ENCODE results near the gene MIPOL1. TPM values are rescaled to one million over a fixed set of nuclear protein-coding genes. Genes with fewer than 3 reads are reported as not detected.

Gene MIPOL1
- total RNA-seq, 1 experiment from 2014 or later: 18.7 TPM

- intact Hi-C loops (cut with micrococcal nuclease; ENCODE audit: unreplicated experiment): no loop called here
- POLR2A ChIA-PET: no interaction called here
These were observed 76.9 kb downstream of the MIPOL1 start for GRCh38 chr14:37274652-37275051.

GRCh38 chr14:37275963-37276362 is 78.2 kb downstream of the MIPOL1 start:
- Mint-ChIP-seq H3K27me3 (ENCODE audit: insufficient read depth, unreplicated experiment) (no peaks in the 10 kb centered on the region), H3K27ac (ENCODE audit: unreplicated experiment) (no peak overlapping the region), H3K9me3 (ENCODE audit: unreplicated experiment) (no peaks in the 10 kb centered on the region), H3K4me3 (ENCODE audit: unreplicated experiment) (no peak overlapping the region), H3K4me1 (ENCODE audit: low read depth, unreplicated experiment) (peaks cover 7% of the 10 kb centered on the region), H3K36me3 (ENCODE audit: insufficient read depth, unreplicated experiment) (no peaks in the 10 kb centered on the region)
- Histone ChIP-seq H3K27me3 (replicated peaks; ENCODE audit: control insufficient read depth, insufficient read depth, low read length) (no peaks in the 10 kb centered on the region), H3K9me3 (no peaks in the 10 kb centered on the region), H3K4me1 (0 out of 2 replicates have a peak, but pooled peaks cover 3% of the 10 kb centered on the region), H3K4me3 (ENCODE audit: low read depth, low read length) (no peak overlapping the region), H3K36me3 (ENCODE audit: control insufficient read depth, insufficient read depth, low read length) (no peaks in the 10 kb centered on the region)
- no peak for DNase-seq
- BruUV-seq (replicated peaks): no TSS peak
- TF ChIP-seq CTCF (IDR thresholded peaks at IDR 0.05; ENCODE audit: insufficient read depth in 1 of 2, low read depth in 1 of 2, low read length in 1 of 2, severe bottlenecking in 1 of 2, unreplicated experiment in 1 of 2): no peak
- ChIA-PET POLR2A (no interaction called here), CTCF (no interaction called here)
- intact Hi-C loops (cut with micrococcal nuclease; ENCODE audit: unreplicated experiment): no loop called here

More at GRCh38 chr14:37274652-37275051, 76.9 kb downstream of the MIPOL1 start:
- H3K9me3 ChIP-seq: no peaks in the 10 kb centered on the region
- no peak for DNase-seq
- Mint-ChIP-seq H3K4me3 (ENCODE audit: unreplicated experiment) (no peak overlapping the region), H3K27ac (ENCODE audit: unreplicated experiment) (no peak overlapping the region), H3K9me3 (ENCODE audit: unreplicated experiment) (no peaks in the 10 kb centered on the region), H3K36me3 (ENCODE audit: insufficient read depth, unreplicated experiment) (no peaks in the 10 kb centered on the region), H3K4me1 (ENCODE audit: low read depth, unreplicated experiment) (peaks cover 7% of the 10 kb centered on the region), H3K27me3 (ENCODE audit: insufficient read depth, unreplicated experiment) (no peaks in the 10 kb centered on the region)
- no peak overlapping the region for H3K4me3 ChIP-seq (ENCODE audit: low read depth, low read length)
- BruUV-seq (replicated peaks): no TSS peak
- H3K4me1 ChIP-seq: 0 out of 2 replicates have a peak, but pooled peaks cover 3% of the 10 kb centered on the region
- no peaks in the 10 kb centered on the region for H3K27me3 ChIP-seq (replicated peaks; ENCODE audit: control insufficient read depth, insufficient read depth, low read length)
- H3K36me3 ChIP-seq (ENCODE audit: control insufficient read depth, insufficient read depth, low read length): no peaks in the 10 kb centered on the region
- CTCF ChIA-PET: no interaction called here
- TF ChIP-seq CTCF (IDR thresholded peaks at IDR 0.05; ENCODE audit: insufficient read depth in 1 of 2, low read depth in 1 of 2, low read length in 1 of 2, severe bottlenecking in 1 of 2, unreplicated experiment in 1 of 2): no peak

- H3K4me3 Mint-ChIP-seq (ENCODE audit: unreplicated experiment): no peak overlapping the region
- TF ChIP-seq CTCF (IDR thresholded peaks at IDR 0.05; ENCODE audit: insufficient read depth in 1 of 2, low read depth in 1 of 2, low read length in 1 of 2, severe bottlenecking in 1 of 2, unreplicated experiment in 1 of 2): no peak
- H3K36me3 Mint-ChIP-seq (ENCODE audit: insufficient read depth, unreplicated experiment): no peaks in the 10 kb centered on the region
- no peaks in the 10 kb centered on the region for H3K27me3 Mint-ChIP-seq (ENCODE audit: insufficient read depth, unreplicated experiment)
- H3K4me1 Mint-ChIP-seq (ENCODE audit: low read depth, unreplicated experiment): peaks cover 7% of the 10 kb centered on the region
- H3K27me3 ChIP-seq (replicated peaks; ENCODE audit: control insufficient read depth, insufficient read depth, low read length): no peaks in the 10 kb centered on the region
- no TSS peak for BruUV-seq (replicated peaks)
- ChIA-PET POLR2A (no interaction called here), CTCF (no interaction called here)
- no peaks in the 10 kb centered on the region for H3K9me3 ChIP-seq
- DNase-seq: no peak
- H3K36me3 ChIP-seq (ENCODE audit: control insufficient read depth, insufficient read depth, low read length): no peaks in the 10 kb centered on the region
- intact Hi-C loops (cut with micrococcal nuclease; ENCODE audit: unreplicated experiment): no loop called here
- H3K4me3 ChIP-seq (ENCODE audit: low read depth, low read length): no peak overlapping the region
- no peaks in the 10 kb centered on the region for H3K9me3 Mint-ChIP-seq (ENCODE audit: unreplicated experiment)
- H3K4me1 ChIP-seq: 0 out of 2 replicates have a peak, but pooled peaks cover 3% of the 10 kb centered on the region
- no peak overlapping the region for H3K27ac Mint-ChIP-seq (ENCODE audit: unreplicated experiment)
These were observed 81.2 kb downstream of the MIPOL1 start for GRCh38 chr14:37278636-37279538.
